CD4-positive, alpha-beta T cell treated with Interleukin-12 subunit alpha and Interleukin-12 subunit beta, for 1 hour (primary cell): Measurements from ENCODE around the gene WDFY2.
"Not testable (repeated sequence)": the region's sequence is repeated elsewhere in the genome, so short reads cannot be mapped to it uniquely, and the experiment has no call there.

ENCODE experiments used
- DNase-seq: peaks from one replicate; pipeline ENCODE4 v3.0.0-alpha.2; 2020

The WDFY2 gene

DNA sequence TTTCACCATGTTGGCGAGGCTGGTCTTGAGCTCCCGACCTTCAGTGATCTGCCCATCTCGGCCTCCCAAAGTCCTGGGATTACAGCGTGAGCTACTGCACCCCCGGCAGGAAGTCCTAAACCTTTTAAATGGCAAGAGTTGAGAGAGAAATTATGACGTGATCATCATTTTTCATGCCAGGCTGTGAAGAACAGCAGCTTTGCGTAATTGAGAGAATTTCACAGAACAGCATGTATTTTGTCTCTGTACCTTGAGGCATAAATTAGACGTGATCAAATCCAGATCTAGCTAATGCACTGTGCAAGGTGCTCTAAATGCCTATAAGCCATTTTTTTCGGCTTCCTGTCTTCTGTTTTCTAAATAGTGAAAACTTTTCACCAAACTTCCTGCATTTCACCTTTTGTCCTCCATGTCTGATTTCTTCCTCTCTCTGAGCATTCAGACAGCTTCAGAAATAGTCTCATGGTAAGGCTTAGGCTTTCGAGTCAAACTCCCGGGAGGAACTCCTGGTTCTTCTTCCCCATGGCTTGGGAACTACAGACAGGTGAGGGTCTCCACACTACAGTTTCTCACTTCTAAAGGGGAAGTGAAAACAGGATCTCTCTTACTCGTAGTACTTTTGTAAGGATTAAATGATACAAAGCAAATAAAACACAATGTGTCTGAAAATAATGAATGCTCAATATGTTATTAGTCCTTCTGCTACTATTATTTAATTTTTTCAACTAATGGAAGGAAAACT lies 51.0 kb downstream of the WDFY2 start:
- no peak for DNase-seq

DNA sequence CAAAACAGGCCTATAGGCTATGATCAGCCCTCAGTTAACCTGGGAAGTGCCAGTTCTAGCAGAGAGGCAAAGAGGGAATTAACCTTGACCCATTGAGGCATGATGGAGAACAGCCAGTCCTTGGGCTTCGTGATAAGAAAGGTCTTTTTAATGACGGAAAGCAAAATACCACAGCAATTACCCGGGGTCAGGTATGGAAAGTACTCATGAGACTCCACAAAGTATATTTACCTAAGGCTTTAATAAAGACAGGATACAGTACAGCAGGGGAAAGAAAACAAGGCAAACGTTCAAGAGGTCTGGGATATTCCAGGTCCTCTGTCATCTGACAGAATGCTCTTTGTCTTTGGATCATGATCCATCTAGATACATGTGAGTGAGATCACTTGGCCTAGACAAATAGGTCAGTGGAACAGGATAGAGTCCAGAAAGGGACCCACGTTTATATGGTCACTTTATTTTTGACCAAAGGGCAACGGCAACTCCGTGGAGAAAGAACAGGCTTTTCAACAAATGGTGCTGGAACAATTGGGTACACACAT lies 52.2 kb downstream of the WDFY2 start:
- DNase-seq, result no peak

DNA sequence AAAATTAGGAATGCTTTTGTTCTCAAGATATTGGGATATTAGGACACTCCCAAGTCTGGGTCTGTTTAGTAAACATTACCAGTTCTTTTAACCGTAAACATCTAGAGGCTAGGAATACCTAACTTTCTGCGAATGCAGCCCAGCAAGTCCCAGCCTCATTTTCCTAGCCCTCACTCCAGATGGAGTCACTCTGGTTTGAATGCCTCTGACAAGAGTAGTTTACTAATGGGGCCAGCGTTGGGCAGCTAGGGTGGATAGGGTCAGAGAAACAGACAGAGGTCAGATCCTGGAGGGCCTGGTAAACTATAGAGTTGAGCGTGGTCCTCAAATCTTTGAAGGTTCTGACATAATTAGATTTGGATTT lies 53.6 kb downstream of the WDFY2 start:
- DNase-seq, result no peak

DNA sequence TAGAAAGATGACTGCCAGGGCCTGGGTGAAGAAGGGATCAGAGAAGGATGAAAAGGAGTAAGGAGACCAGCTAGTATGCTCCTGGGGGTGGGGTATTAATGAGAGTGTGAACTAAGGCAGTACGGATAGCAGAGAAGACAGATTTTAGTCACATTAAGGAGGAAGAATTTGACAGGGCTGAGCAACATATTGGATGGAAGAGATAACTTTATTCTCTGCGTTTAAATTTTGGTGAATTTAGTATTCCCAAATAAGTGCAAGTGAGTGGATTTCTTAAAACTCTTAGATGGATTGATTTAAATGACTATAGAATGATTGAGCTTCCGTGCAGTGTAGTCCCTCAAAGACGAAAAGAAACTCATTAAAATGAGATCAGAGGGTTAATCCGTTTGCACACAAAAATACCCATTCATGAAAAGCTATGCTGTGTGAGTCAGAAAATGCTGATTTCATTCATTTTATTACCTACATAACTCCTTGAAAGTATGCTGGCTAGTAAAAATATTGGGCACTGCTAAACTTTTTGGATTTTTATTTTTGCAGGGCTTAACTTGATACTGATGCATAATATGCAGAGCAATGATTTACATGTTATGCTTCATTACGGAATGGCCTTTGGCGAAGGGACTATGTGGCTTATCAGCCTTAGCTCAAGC lies 54.1 kb downstream of the WDFY2 start:
- no peak for DNase-seq

DNA sequence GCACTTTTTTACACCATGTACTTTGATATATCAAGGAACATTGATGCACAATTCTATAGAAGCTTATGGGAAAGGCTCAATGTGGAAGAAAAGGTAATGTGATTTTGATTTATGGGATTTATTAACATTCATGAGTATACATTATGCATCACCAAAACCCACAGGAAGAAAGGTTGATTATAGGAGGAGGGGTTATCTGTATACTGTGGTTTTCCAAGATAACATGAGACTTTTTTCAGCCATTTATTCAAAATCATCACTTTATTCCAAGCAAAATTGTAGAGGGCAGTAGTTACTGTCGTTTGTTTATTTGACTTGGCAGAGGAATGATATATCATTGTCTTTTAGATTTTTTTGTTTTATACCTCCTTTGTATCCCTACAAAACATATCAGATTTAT lies 54.9 kb downstream of the WDFY2 start:
- no peak for DNase-seq

DNA sequence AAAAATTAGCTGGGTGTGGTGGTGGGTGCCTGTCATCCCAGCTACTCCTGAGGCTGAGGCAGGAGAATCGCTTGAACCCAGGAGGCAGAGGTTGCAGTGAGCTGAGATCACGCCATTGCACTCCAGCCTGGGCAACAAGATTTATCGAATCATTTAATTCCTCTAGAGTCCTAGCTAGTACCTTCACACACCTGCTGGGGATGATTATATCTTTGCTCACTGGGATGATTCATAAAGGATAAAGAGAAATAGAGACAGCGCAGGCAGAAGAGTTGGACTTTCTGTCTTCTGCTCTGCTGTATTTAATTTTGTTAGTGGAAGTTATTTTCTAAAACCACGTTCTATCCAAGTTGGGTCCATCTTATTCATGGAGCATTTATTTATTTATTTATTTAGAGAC lies 56.4 kb downstream of the WDFY2 start:
- DNase-seq, result not testable (repeated sequence)

DNA sequence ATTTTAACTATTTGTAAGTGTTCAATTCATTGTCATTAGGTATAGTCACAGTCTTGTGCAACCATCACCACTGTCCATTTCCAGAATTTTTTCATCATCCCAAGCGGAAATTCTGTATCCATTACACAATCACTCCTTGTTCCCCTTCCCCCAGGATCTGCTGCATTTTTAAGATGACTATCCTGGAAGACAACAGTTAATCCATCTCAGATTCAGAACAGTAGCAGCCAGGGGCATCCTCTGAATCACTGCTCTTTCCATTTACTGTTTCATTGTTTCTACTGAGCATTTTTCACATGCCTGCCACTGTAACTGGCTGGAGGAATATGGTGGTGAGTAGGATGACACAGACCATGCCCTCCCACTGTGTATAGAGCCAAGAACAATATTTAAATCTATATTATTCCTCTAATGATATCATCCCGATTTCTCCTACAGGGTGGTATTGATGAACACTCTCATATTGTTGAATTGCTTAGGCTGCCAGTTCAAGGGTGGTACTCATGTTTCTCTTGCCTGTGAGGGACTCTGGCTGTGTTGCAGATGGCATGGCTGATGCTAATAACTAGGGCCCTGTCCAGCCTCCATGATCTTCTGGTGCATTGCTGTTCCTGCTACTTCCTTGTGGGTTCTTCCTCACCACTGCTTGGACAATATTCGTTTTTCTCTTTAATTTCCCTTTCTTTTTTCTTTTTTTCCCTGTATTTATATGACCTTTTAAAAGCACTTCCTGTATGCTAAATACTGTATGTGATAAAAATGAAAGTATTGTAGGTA lies 59.0 kb downstream of the WDFY2 start:
- no peak for DNase-seq

DNA sequence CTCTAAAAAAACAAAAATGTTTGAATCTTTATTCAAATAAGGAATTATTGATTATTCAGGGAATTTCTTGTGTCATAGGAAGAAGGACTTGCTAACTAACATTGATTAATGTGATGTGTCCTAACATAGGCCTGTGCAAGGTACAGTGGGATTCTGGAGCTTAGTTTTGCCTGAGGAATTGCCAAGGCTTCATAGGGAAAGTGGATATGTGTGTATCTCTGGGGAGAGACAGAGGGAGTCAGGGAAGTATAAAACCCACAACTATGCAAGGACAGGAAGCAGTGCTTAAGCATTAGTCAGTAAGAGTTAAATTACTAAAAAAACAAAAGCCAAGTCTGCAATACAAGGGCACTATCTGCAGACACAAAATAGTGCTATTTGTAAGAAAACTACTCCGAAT lies 59.6 kb downstream of the WDFY2 start:
- DNase-seq, result no peak

DNA sequence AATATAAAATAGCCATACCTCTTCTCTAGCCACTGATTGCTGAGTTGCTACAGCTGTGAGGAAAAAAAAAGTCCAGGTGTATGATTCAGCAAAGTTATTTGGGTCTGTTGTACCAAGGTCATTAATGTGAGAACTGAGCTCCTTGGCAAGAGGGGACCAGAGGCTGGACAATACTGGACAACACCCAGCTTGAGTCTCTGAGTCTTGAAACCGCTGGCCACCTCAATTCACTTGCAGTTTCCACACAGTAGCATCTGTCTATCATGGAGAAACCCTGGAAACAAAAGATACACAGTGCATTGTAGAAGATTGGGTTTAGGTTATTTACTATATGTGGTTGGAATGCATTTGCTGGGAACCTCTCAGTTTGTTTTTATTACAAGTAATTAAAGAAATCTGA lies 60.4 kb downstream of the WDFY2 start:
- peak; percentile 25 for DNase-seq

DNA sequence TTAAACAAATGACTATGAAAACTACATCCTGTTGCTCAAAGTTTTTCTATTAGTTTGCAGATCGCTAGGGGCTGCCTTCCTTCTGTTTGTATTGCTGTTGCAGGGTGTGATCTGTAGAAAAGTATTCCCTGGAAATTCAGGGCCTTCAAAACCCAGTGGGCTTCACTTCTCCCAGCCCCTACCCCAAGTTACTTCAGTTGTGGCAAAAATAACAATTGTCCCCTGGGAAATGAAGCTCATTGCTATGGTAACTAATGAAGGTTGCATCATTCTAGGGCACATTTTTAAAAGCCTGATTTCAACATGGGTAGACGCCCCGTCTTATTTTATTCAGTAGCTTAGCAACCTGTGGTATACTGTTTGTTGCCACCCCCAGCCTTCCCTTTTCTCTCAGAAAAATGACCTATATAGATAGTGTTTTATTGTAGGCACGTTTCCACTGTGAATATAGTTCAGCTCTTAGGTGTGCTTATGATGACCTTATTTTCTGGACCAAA lies 60.9 kb downstream of the WDFY2 start:
- peak; percentile 77 for DNase-seq

DNA sequence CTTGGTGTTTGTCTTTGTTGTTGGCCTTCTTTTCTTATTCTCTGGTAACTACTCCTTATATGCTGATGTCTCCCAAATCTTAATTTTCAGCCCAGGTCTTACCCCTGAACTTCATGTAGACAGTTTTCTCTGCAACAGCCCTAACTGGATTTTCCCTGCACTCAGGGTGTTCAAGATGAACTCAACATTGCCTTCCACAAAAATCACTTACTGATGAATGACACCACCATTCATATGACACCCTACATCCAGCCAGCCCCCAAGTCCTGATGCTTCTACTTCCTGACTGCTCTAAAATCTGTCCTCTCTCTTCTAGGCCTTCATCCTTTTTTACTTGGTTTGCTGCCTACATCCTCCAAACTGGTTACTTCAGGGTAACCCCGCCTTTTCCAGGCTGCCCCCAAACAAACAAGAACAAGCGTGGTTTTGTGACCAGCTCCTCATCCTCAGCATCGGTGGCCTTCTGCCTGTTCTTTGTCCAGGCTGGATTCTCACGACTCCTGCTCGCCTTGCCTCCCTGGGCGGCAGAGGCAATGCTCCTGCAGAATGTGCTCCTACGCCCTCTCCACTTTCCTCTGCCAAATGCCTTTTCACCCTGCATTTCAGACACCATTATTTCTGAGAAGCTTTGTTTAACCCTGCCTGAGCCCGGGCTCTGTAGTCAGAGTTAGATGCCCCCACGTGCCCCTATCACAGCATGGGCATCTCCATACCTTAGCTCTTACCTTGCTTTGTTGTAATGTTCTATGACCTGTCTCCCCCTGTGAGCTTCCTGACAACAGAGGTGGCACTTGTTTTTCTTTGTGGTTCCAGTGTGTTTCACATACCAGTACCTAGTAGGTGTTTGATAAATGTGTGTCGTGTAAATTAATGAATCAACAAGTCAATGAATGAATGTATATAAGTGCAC lies 61.8 kb downstream of the WDFY2 start:
- peak; percentile 44 for DNase-seq

DNA sequence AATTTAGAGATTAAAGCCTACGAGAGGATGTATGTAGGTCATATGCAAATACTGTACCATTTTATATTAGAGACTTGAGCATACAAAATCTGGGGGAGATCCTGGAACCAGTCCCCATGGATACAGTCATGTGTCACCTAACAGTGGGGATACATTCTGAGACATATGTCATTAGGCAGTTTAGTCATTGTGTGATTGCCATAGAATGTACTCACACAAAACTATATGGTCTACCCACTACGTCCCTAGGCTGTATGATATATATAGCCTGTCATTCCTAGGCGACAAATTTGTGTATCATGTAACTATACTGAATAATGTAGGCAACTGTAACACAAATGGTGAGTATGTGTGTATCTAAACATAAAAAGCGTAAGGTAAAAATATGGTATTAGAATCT lies 62.8 kb downstream of the WDFY2 start:
- DNase-seq, result peak; percentile 7

DNA sequence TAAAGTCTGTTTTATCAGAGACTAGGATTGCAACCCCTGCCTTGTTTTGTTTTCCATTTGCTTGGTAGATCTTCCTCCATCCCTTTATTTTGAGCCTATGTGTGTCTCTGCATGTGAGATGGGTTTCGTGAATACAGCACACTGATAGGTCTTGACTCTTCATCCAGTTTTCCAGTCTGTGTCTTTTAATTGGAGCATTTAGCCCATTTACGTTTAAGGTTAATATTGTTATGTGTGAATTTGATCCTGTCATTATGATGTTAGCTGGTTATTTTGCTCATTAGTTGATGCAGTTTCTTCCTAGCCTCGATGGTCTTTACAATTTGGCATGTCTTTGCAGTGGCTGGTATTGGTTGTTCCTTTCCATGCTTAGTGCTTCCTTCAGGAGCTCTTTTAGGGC lies 67.9 kb downstream of the WDFY2 start:
- not testable (repeated sequence) for DNase-seq

DNA sequence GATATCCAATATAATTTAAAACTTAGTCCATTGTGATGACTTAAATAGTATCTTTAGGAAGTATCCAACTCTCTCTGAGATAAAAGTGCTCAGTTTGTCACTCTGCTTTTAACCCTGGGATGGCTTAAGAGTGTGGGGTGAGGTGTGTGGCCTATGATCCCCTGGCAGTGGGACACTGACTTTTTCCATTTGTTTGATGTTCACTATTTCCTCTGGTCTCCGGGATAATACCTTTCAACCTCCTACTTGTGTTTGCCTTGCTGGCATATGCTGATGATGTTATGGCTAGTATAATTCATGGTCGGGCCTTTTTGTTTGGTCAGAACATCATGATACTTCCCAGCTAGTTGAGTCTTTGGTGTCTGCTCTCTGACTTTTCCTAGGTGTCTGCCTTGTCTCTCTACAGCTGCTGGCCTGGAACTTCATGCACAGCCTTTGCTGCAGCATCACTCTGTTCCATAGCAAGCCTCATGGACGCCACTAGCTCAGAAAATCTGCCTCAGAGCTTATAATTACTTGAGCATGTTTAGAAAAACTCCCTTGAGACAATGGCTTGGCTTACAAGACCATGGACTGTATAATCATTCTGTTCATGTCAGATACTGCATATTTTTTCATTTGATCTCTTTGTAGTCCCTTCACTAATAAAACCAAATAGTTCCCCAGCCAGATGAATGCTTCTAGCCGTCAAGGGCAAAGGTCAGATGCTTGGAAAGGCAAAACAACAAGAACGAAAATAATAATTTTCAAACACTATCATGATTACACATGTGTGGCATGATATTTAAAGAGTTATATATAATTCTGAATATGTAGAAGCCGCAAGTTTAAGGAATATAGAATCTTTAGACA lies 75.2 kb downstream of the WDFY2 start:
- DNase-seq, result no peak

DNA sequence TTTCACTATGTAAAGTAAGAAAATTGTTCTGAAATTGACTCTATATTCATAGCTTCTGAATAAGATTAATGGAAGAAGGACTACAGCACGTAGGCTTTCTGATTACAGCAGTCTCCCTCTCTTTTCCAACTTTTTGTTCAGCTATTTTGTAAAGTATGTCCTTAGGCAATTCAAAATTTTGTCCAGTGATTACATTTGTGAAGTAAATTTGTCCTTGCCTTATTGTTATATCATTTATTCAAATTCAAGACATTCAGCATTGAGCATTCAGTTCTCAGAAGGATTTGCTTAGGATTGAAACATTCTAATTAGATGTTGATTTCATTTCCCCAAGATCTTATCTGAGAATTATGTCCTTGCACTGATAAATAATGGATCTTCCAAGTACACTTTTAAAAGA lies 76.6 kb downstream of the WDFY2 start:
- no peak for DNase-seq

DNA sequence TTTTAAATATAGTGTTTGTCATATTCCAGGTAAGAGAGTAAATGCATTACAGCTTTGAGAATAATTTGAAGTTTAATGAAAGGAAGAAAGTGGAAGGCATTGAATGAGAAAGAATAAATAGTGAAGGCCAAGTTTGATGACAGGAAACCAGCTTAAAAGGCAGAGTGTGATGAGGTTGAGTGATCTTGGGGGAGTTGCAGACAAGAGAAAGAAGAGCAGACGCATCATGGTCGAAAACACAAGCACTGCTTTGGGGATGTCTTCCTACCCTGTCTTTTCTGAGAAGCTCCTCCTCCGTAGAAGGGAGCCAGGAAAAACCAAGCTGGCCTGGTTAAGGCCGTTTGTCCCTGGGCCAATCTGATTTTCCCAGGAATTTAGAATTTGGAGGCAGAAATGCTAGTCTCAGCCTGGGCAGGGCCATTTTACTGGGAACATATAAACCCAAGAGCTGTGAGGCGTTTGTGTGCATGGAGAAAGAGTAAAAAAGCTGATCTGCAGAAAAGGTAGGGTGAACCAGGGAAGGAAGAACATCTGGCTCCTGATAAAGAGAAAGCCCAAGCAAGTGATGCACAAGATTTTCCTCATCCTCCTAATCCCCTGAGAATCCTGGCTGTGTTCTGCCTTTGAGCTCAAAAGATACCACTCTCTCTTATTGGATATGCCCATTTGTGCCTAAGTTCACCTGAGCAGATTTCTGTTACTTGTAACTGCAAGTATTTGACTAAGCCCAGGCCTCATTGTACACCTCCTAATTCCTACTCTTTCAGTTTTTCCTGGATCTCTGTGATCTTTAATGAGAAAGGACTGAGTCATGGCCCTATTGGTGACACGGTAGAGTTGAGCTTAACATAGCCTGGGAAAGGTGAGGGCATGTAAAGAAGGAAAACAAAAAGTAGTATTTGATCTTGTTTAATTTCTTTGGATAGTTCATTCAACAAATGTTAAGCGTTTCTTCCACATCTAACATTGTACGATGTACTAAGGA lies 80.0 kb downstream of the WDFY2 start:
- DNase-seq, result no peak

DNA sequence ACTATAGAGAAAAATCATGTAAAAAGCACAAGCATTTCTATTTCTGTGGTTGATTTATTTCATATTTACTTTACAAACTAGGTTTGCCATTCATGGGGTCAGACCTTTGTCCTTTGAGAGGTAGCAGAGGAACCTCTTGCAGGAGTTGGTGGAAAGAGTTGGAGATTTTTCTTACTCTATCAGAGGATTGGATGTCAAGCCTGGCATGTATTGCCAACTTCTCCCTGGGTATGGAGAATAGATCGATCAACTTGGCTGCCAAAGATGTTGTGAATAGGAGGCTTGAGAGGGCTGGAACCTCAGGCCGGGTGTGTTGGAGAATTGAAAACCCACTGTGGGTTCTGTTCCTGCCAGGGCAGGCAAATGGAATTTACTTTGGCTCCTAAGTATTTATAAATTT lies 81.2 kb downstream of the WDFY2 start:
- no peak for DNase-seq

DNA sequence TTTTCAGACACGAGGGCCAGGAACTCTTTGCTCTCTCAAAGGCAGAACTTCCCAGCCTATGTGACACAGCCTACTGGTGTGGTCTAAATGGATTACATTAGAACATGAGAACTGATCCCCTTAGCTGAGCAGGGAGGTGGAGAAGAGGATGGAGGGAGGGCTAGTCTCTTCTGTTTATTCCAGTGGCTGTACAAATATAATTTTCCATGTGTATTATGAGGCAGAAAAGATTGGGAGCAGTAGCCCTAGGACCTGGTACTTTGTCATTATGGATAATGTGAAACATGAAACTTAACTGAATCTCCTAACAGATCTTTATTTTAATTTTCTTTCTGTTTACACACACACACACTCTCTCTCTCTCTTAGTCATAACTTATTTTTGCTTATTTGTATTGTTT lies 82.1 kb downstream of the WDFY2 start:
- no peak for DNase-seq

DNA sequence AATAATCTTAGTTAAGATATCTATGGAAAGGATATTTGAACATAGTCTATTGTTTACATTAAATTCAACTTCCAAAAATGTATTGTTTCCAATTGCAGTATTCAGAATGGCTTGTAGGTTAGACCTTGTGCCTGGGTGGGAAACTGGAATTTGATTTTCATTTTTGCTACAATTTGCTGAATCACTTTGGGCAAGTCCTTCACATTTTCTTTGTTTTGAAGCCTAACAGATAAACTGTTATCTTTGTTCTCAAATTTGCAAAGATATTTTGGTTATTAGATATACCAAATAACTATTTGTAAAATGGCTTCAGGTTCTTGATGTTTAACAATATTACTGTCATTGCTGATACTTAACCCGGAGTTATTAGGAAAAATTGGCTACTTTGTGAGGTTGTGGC lies 82.6 kb downstream of the WDFY2 start:
- no peak for DNase-seq

DNA sequence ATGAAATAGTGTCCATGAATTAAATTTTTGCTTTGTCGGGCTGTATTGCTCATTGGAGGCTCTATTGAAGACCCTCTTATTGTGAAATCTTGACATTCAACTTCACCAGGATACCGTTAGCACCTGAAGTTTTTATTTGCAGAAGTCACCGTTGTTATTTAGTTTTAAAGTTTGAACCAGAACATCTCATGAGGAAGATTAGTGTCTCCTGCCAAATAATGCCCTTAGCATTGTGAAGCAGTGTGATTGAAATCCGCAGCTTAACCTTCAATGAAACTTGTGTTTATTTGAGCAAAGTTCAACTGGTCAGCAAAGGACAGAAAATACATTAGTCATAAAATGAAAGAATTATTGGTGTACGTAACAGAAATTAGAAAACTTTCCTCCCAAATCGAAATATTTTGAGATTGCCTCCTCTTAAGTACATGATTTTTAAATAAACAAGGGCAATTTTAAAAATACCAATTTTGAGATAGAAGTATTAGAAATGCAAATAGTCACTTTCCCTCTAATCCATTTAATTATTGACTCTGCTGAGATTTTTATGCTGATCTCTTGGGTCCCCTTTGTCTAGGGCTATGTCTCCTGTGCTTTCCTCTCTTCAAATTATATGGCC lies 84.4 kb downstream of the WDFY2 start:
- DNase-seq, result no peak
